HEK293T (cell line): Measurements from ENCODE around the gene PKD2L2.

ENCODE experiments used
- BHLHE40 ChIP-seq: fragments of 450-650 bp; IDR thresholded peaks from 2 replicates; pipeline ENCODE4 v1.6.1; 2016; ENCODE audit warnings: mild to moderate bottlenecking, moderate library complexity, borderline replicate concordance
- ELF4 ChIP-seq: fragments of 450-650 bp; IDR thresholded peaks from 2 replicates; pipeline ENCODE4 v1.6.1; 2017; ENCODE audit warnings: antibody characterized with exemption
- FOXM1 ChIP-seq: fragments of 450-650 bp; IDR thresholded peaks from 2 replicates; pipeline ENCODE4 v1.6.1; 2017; ENCODE audit warnings: mild to moderate bottlenecking, borderline replicate concordance
- HDGF ChIP-seq: fragments of 450-650 bp; IDR thresholded peaks from 2 replicates; pipeline ENCODE4 v1.6.1; 2017; ENCODE audit warnings: antibody characterized with exemption, borderline replicate concordance
- LEF1 ChIP-seq: fragments of 450-650 bp; IDR thresholded peaks from 2 replicates; pipeline ENCODE4 v1.6.1; 2017; ENCODE audit warnings: mild to moderate bottlenecking, borderline replicate concordance
- SP1 ChIP-seq: fragments of 450-650 bp; IDR thresholded peaks from 2 replicates; pipeline ENCODE4 v1.6.1; 2017
- SUZ12 ChIP-seq: fragments of 450-650 bp; IDR thresholded peaks from 2 replicates; pipeline ENCODE4 v1.6.1; 2016; ENCODE audit warnings: mild to moderate bottlenecking

DNA sequence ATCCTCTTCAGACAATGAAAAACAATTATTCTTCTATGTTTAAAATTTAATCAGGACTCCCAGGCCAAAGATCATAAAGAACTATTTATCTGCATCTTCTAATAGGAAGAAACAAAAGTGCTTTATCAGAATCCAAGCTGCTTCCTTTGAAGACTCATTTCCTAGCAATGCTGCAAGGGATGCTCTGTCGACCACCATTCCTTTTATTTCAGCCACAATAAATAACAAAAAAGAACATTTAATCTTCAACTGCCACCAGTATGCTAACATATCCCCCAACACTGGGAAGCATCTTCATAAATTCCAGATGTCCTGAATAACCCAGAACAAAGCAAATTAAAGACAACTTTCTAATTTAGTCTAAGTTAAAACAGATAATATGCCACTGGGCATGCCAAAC lies 68.7 kb downstream of the PKD2L2 start:
- no peak for TF ChIP-seq FOXM1
- TF ChIP-seq SP1: no peak
- TF ChIP-seq ELF4: no peak
- no peak for TF ChIP-seq HDGF
- TF ChIP-seq BHLHE40: no peak
- no peak for TF ChIP-seq LEF1
- TF ChIP-seq SUZ12: no peak
